OCI-LY1 (cell line): ENCODE data around the gene PLEKHG4B.

ENCODE experiments used
- H2AFZ ChIP-seq: fragments of 200-600 bp; sonication (generic), shearing (Covaris generic); 2 replicates; pipeline ENCODE4 v1.6.0; 2014; ENCODE audit warnings: antibody characterized with exemption, mild to moderate bottlenecking, low read length
- H3F3A ChIP-seq: fragments of 200-600 bp; sonication (generic), shearing (Covaris generic); 2 replicates; pipeline ENCODE4 v1.6.0; 2014; ENCODE audit warnings: mild to moderate bottlenecking, antibody characterized with exemption, low read length, moderate library complexity; ENCODE audit not compliant: insufficient read depth
- H3K27ac ChIP-seq: fragments of 200-600 bp; sonication (generic); 2 replicates; pipeline ENCODE4 v1.5.1; 2014; ENCODE audit warnings: low read length, mixed run types, mild to moderate bottlenecking, low read depth; ENCODE audit not compliant: poor library complexity, severe bottlenecking
- H3K27me3 ChIP-seq: fragments of 200-600 bp; sonication (generic); 2 replicates; pipeline ENCODE4 v1.6.0; 2014; ENCODE audit warnings: antibody characterized with exemption, mild to moderate bottlenecking, low read length, moderate library complexity; ENCODE audit not compliant: insufficient read depth
- H3K36me3 ChIP-seq: fragments of 200-600 bp; sonication (generic); 2 replicates; pipeline ENCODE4 v1.6.1; 2014; ENCODE audit warnings: mild to moderate bottlenecking, antibody characterized with exemption, low read length, moderate library complexity, mixed read lengths; ENCODE audit not compliant: insufficient read depth
- H3K4me1 ChIP-seq: fragments of 200-600 bp; sonication (generic); 2 replicates; pipeline ENCODE4 v1.5.1; 2014; ENCODE audit warnings: mild to moderate bottlenecking, low read length, moderate library complexity; ENCODE audit not compliant: insufficient read depth, severe bottlenecking
- H3K4me2 ChIP-seq: fragments of 200-600 bp; sonication (generic), shearing (Covaris generic); 2 replicates; pipeline ENCODE4 v1.6.1; 2014; ENCODE audit warnings: low read length
- H3K4me3 ChIP-seq: fragments of 200-600 bp; sonication (generic); 2 replicates; pipeline ENCODE4 v1.5.1; 2014; ENCODE audit warnings: low read length, low read depth, mild to moderate bottlenecking, mixed read lengths; ENCODE audit not compliant: poor library complexity, severe bottlenecking
- H3K79me2 ChIP-seq: fragments of 200-600 bp; shearing (Covaris generic); 2 replicates; pipeline ENCODE4 v1.6.1; 2016; ENCODE audit warnings: mixed run types, low read length, mixed read lengths; ENCODE audit not compliant: insufficient read depth
- H3K9ac ChIP-seq: fragments of 200-600 bp; sonication (generic), shearing (Covaris generic); 2 replicates; pipeline ENCODE4 v1.6.1; 2014; ENCODE audit warnings: mild to moderate bottlenecking, low read length, mixed read lengths
- H3K9me2 ChIP-seq: fragments of 200-600 bp; sonication (generic), shearing (Covaris generic); 2 replicates; pipeline ENCODE4 v1.6.1; 2014; ENCODE audit warnings: low read depth, mild to moderate bottlenecking, low read length, mixed read lengths
- H3K9me3 ChIP-seq: fragments of 200-600 bp; shearing (Covaris generic); 2 replicates; pipeline ENCODE4 v1.6.1; 2014; ENCODE audit warnings: low read length, mixed read lengths
- H4K20me1 ChIP-seq: fragments of 200-600 bp; sonication (generic), shearing (Covaris generic); 2 replicates; pipeline ENCODE4 v1.6.0; 2016; ENCODE audit warnings: mild to moderate bottlenecking, low read length; ENCODE audit not compliant: insufficient read depth
- EZH2 ChIP-seq: fragments of 200-600 bp; sonication (generic), shearing (Covaris generic); IDR thresholded peaks from 2 replicates; pipeline ENCODE4 v1.8.0; 2017; ENCODE audit warnings: borderline replicate concordance, mixed run types, mild to moderate bottlenecking, antibody characterized with exemption, low read length, moderate library complexity, mixed read lengths
- TF ChIP-seq, protein P1 (sequence below): fragments of 200-600 bp; sonication (generic), shearing (Covaris generic); IDR thresholded peaks from 2 replicates; pipeline ENCODE4 v1.5.1; 2017; ENCODE audit warnings: mild to moderate bottlenecking, antibody characterized with exemption, low read length, moderate library complexity, mixed read lengths

The PLEKHG4B gene

GRCh38 chr5:162565-163337 lies 70.8 kb downstream of the PLEKHG4B start:
- no peaks in the 10 kb centered on the region for H4K20me1 ChIP-seq
- H3K9me2 ChIP-seq, result no peaks in the 10 kb centered on the region
- no peak overlapping the region for H3K27ac ChIP-seq
- H3K4me2 ChIP-seq, result no peak overlapping the region
- TF ChIP-seq, protein P1, sequence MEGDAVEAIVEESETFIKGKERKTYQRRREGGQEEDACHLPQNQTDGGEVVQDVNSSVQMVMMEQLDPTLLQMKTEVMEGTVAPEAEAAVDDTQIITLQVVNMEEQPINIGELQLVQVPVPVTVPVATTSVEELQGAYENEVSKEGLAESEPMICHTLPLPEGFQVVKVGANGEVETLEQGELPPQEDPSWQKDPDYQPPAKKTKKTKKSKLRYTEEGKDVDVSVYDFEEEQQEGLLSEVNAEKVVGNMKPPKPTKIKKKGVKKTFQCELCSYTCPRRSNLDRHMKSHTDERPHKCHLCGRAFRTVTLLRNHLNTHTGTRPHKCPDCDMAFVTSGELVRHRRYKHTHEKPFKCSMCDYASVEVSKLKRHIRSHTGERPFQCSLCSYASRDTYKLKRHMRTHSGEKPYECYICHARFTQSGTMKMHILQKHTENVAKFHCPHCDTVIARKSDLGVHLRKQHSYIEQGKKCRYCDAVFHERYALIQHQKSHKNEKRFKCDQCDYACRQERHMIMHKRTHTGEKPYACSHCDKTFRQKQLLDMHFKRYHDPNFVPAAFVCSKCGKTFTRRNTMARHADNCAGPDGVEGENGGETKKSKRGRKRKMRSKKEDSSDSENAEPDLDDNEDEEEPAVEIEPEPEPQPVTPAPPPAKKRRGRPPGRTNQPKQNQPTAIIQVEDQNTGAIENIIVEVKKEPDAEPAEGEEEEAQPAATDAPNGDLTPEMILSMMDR, result no peak
- TF ChIP-seq EZH2, result no peak
- no peak overlapping the region for H3K4me3 ChIP-seq
- no peaks in the 10 kb centered on the region for H3F3A ChIP-seq
- no peaks in the 10 kb centered on the region for H3K9me3 ChIP-seq
- H3K27me3 ChIP-seq, result peaks cover 4% of the 10 kb centered on the region; the same call in 1 of the 2 replicates
- no peaks in the 10 kb centered on the region for H3K79me2 ChIP-seq
- H3K9ac ChIP-seq, result no peak overlapping the region
- no peaks in the 10 kb centered on the region for H3K36me3 ChIP-seq
- H3K4me1 ChIP-seq, result no peaks in the 10 kb centered on the region
- H2AFZ ChIP-seq, result no peak overlapping the region

GRCh38 chr5:163338-163620 lies 71.3 kb downstream of the PLEKHG4B start:
- Histone ChIP-seq H3K9ac (no peak overlapping the region), H3K4me3 (no peak overlapping the region), H3K9me3 (no peaks in the 10 kb centered on the region), H3K9me2 (no peaks in the 10 kb centered on the region), H3K36me3 (no peaks in the 10 kb centered on the region), H4K20me1 (no peaks in the 10 kb centered on the region), H2AFZ (no peak overlapping the region), H3K27ac (no peak overlapping the region), H3K79me2 (no peaks in the 10 kb centered on the region), H3K4me1 (no peaks in the 10 kb centered on the region), H3K4me2 (no peak overlapping the region), H3K27me3 (peaks cover 4% of the 10 kb centered on the region; the same call in 1 of the 2 replicates), H3F3A (no peaks in the 10 kb centered on the region)
- TF ChIP-seq, protein P1, result no peak
- TF ChIP-seq EZH2, result no peak

DNA sequence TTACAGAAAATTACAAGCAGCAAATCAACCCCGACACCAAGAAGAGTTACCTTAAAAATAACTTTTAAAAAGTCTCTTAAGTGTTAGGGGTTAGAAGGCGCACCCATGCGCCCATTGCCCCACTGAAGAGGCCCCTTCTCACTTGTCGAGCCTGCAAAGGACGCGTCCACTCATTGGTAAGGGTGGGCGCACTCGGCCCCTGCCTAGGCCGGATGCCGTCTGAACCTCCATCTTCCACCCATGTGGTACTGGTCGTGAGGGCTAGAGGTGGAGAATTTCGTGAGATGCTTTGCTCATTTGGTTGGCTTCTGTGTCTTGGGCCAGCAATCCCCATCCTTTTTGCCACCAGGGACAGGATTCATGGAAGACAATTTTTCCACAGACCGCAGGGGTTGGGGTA lies 71.9 kb downstream of the PLEKHG4B start:
- Histone ChIP-seq H3K9me3 (no peaks in the 10 kb centered on the region), H3K27ac (no peak overlapping the region), H3K27me3 (peaks cover 4% of the 10 kb centered on the region; the same call in 1 of the 2 replicates), H3K9ac (no peak overlapping the region), H3K79me2 (no peaks in the 10 kb centered on the region), H3F3A (no peaks in the 10 kb centered on the region), H3K4me1 (no peaks in the 10 kb centered on the region), H2AFZ (no peak overlapping the region), H3K4me2 (no peak overlapping the region), H4K20me1 (no peaks in the 10 kb centered on the region), H3K36me3 (no peaks in the 10 kb centered on the region), H3K9me2 (no peaks in the 10 kb centered on the region), H3K4me3 (no peak overlapping the region)
- no peak for TF ChIP-seq EZH2
- TF ChIP-seq, protein P1, result no peak
